Measurements from ENCODE around the gene CAPS2. TPM values are rescaled to one million over a fixed set of nuclear protein-coding genes. Genes with fewer than 3 reads are reported as not detected.

Gene CAPS2
- total and polyA plus RNA-seq, 10 of the 15 experiments (the other 5 are each of a cell fraction or from before 2014, with no cell fraction given) = 2.0 to 6.4 (median 4.2) TPM

DNA sequence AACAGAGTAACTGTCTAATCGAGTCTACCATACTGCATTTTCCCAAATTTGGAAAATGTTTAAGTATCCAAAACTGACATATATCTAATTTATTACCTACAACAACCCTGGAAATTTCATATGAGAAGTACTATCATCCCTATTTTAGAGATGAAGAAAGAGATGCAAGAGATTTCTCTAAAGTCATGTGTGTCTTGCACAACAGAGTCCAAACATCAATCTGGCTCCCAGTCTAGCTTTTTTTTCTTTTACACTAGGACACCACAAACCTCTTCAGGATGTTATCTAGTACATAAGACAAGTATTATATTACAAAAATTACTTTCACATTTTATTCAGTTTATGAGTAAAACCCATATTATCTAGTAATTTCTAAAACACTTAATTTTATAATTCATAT is 39.1 kb downstream of the CAPS2 start (continued):
- TF ChIP-seq NBN (IDR thresholded peaks at IDR 0.05) (no peak), SUPT20H (IDR thresholded peaks at IDR 0.05; ENCODE audit: borderline replicate concordance, control insufficient read depth, low read depth, low read length) (no peak), DPF2 (IDR thresholded peaks at IDR 0.05) (no peak), MTA2 (IDR thresholded peaks at IDR 0.05; ENCODE audit: low read depth) (no peak), NR2C1 (IDR thresholded peaks at IDR 0.05) (no peak), ZZZ3 (IDR thresholded peaks at IDR 0.05; ENCODE audit: control insufficient read depth, insufficient read length, low read depth) (no peak), GATAD2B (conservative IDR thresholded peaks at IDR 0.05; ENCODE audit: low read depth) (no peak)
- TF ChIP-seq, protein P1, sequence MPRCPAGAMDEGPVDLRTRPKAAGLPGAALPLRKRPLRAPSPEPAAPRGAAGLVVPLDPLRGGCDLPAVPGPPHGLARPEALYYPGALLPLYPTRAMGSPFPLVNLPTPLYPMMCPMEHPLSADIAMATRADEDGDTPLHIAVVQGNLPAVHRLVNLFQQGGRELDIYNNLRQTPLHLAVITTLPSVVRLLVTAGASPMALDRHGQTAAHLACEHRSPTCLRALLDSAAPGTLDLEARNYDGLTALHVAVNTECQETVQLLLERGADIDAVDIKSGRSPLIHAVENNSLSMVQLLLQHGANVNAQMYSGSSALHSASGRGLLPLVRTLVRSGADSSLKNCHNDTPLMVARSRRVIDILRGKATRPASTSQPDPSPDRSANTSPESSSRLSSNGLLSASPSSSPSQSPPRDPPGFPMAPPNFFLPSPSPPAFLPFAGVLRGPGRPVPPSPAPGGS (IDR thresholded peaks at IDR 0.05; ENCODE audit: borderline replicate concordance, insufficient read depth, low read depth, low read length, poor library complexity, severe bottlenecking) = no peak

DNA sequence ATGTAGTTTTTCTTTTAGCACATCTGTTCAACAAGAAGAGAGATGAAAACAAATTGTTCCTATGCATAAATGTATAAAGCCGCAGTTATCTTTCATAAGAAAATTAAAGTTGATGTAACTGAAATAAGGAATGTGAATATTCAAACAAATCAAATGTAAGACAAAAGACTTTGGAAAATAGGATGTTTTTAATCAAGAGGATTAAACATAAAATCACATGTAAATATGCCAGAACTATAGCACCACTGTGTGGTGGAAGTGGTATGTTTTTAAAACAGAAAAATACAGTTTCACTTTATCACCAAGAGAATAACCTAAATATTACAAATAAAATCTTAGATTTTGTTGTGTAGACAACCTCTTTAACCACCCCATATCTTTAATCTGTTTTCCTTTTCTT is 40.4 kb downstream of the CAPS2 start:
- FAIRE-seq (no peak), DNase-seq (ENCODE audit: low read depth, low spot score) (no peak), ATAC-seq (no peak)
- 79% methylated on average over 1 of the region's 1 CpG for WGBS (ENCODE audit: insufficient coverage, insufficient replicate concordance, low lambda C conversion rate, missing lambda C conversion rate)
- SMC1A ChIA-PET (ENCODE audit: uncharacterized antibody, unreplicated experiment) = interaction anchor here (0.8 to 1.4 kb wide), 3 partner anchors 16 to 601 kb away, joined by 3 to 4 read pairs (median 3); no protein-coding TSS in a partner anchor
- H3K27me3 ChIP-seq (replicated peaks in 1 of 2; ENCODE audit: control insufficient read depth in 2 of 2, insufficient read depth in 2 of 2, low read length in 1 of 2) = no peaks in the 10 kb centered on the region
- no peak overlapping the region for H3K27ac ChIP-seq (ENCODE audit: control insufficient read depth, insufficient read depth)
- TF ChIP-seq RAD21 (IDR thresholded peaks at IDR 0.05; ENCODE audit: insufficient read depth, low read depth, low read length) = peak; percentile 46; the same call in 1 of the 2 replicates
- no peak for TF ChIP-seq ZNF622 (IDR thresholded peaks at IDR 0.05)
- intact Hi-C loops (cut with micrococcal nuclease; ENCODE audit: unreplicated experiment) = loop anchor here (1.0 to 10.0 kb wide), 2 partner anchors 485 to 600 kb away; no protein-coding TSS in a partner anchor
- no peak overlapping the region for H3K4me3 ChIP-seq
- POLR2A ChIA-PET = no interaction called here
- H3K79me2 ChIP-seq (ENCODE audit: control insufficient read depth, insufficient read depth, low read length) = no peaks in the 10 kb centered on the region
- RAD21 ChIA-PET (ENCODE audit: unreplicated experiment) = interaction anchor here (1.2 to 2.0 kb wide), 2 partner anchors 202 to 598 kb away, joined by 4 to 5 read pairs; no protein-coding TSS in a partner anchor
- H3K4me1 ChIP-seq (ENCODE audit: control insufficient read depth, insufficient read depth, low read length) = no peaks in the 10 kb centered on the region
- H3K9ac ChIP-seq (ENCODE audit: control insufficient read depth, insufficient read depth, low read length) = no peak overlapping the region
- in situ Hi-C loops (cut with MboI) = no loop called here
- H3K36me3 ChIP-seq (ENCODE audit: control insufficient read depth in 2 of 2, insufficient read depth in 2 of 2, low read length in 1 of 2) = no peaks in the 10 kb centered on the region
- H3K9me3 ChIP-seq (replicated peaks; ENCODE audit: control insufficient read depth, insufficient read depth, low read length) = no peaks in the 10 kb centered on the region
- H3K4me2 ChIP-seq (ENCODE audit: control insufficient read depth, insufficient read depth) = no peak overlapping the region
- CTCF ChIA-PET = interaction anchor here (0.8 to 1.7 kb wide), 4 partner anchors 8 to 600 kb away, joined by 3 to 6 read pairs (median 4); no protein-coding TSS in a partner anchor
- BruUV-seq (replicated peaks) = no TSS peak
- no peaks in the 10 kb centered on the region for H4K20me1 ChIP-seq (ENCODE audit: control insufficient read depth, insufficient read depth)
- H2AFZ ChIP-seq (ENCODE audit: control insufficient read depth, low read depth, low read length) = no peak overlapping the region
